Neutrophil (primary cell): ENCODE results near the gene HLTF.

ENCODE experiments used
- H3K27ac ChIP-seq: fragments of 200-600 bp; sonication (generic); 2 replicates; pipeline ENCODE4 v1.5.1; 2016; ENCODE audit warnings: mild to moderate bottlenecking, moderate library complexity
- H3K27me3 ChIP-seq: fragments of 200-600 bp; sonication (generic); 2 replicates; pipeline ENCODE4 v1.6.0; 2016; ENCODE audit warnings: mild to moderate bottlenecking
- H3K36me3 ChIP-seq: fragments of 200-600 bp; sonication (generic); 2 replicates; pipeline ENCODE4 v1.5.1; 2017
- H3K4me1 ChIP-seq, 2 experiments: fragments of 200-600 bp in 1 of 2; sonication (generic) in 1 of 2; 1 replicate in 1 of 2; 2 replicates in 1 of 2; pipeline versions ENCODE4 v1.5.1 to v1.6.1; 2013 to 2016; ENCODE audit warnings: low read depth in 1 of 2, low read length in 1 of 2, mild to moderate bottlenecking in 1 of 2, moderate library complexity in 1 of 2; ENCODE audit not compliant: control insufficient read depth in 1 of 2, insufficient read depth in 1 of 2
- H3K4me3 ChIP-seq, 2 experiments: fragments of 200-600 bp in 1 of 2; sonication (generic) in 1 of 2; 1 replicate in 1 of 2; 2 replicates in 1 of 2; pipeline ENCODE4 v1.5.1; 2013 to 2016; ENCODE audit warnings: low read depth in 1 of 2, low read length in 1 of 2, mild to moderate bottlenecking in 1 of 2, moderate library complexity in 1 of 2
- H3K9me3 ChIP-seq: fragments of 200-600 bp; sonication (generic); 2 replicates; pipeline ENCODE4 v1.5.1; 2016
- CTCF ChIP-seq: fragments of 200-600 bp; sonication (generic); IDR thresholded peaks from 2 replicates; pipeline ENCODE4 v1.5.1; 2016; ENCODE audit warnings: antibody characterized with exemption

HLTF gene

GRCh38 chr3:149085828-149086231, 503 bp downstream of the HLTF start:
- no peak for TF ChIP-seq CTCF
- Histone ChIP-seq H3K4me1 (peaks cover 11 to 17% of the 10 kb centered on the region in 2 experiments), H3K9me3 (no peaks in the 10 kb centered on the region), H3K4me3 (peak overlapping the region; percentile 70 to 74), H3K27ac (peak overlapping the region; percentile 3), H3K27me3 (no peaks in the 10 kb centered on the region), H3K36me3 (no peaks in the 10 kb centered on the region)

- H3K27ac ChIP-seq, result no peak overlapping the region
- no peak for TF ChIP-seq CTCF
- H3K9me3 ChIP-seq, result no peaks in the 10 kb centered on the region
- H3K27me3 ChIP-seq, result no peaks in the 10 kb centered on the region
- H3K4me3 ChIP-seq, result no peak overlapping the region
- no peaks in the 10 kb centered on the region for H3K36me3 ChIP-seq
- peaks cover 11 to 16% of the 10 kb centered on the region in 2 experiments for H3K4me1 ChIP-seq
Observed at GRCh38 chr3:149081772-149082171, 4.6 kb downstream of the HLTF start.

GRCh38 chr3:149080699-149081091, 5.6 kb downstream of the HLTF start:
- H3K4me1 ChIP-seq, result peaks cover 6 to 8% of the 10 kb centered on the region in 2 experiments
- H3K27me3 ChIP-seq, result no peaks in the 10 kb centered on the region
- no peaks in the 10 kb centered on the region for H3K9me3 ChIP-seq
- no peaks in the 10 kb centered on the region for H3K36me3 ChIP-seq
- no peak overlapping the region for H3K4me3 ChIP-seq
- H3K27ac ChIP-seq, result no peak overlapping the region
- no peak for TF ChIP-seq CTCF

- no peak for TF ChIP-seq CTCF
- H3K4me3 ChIP-seq, result no peak overlapping the region
- no peaks in the 10 kb centered on the region for H3K36me3 ChIP-seq
- H3K27ac ChIP-seq, result no peak overlapping the region
- H3K27me3 ChIP-seq, result no peaks in the 10 kb centered on the region
- H3K4me1 ChIP-seq, result peaks cover under 1 to 2% of the 10 kb centered on the region in 2 experiments
- H3K9me3 ChIP-seq, result no peaks in the 10 kb centered on the region
Observed at GRCh38 chr3:149080011-149080698, 6.2 kb downstream of the HLTF start.

- Histone ChIP-seq H3K4me1 (no peaks in the 10 kb centered on the region), H3K27me3 (no peaks in the 10 kb centered on the region), H3K9me3 (no peaks in the 10 kb centered on the region), H3K4me3 (no peak overlapping the region), H3K36me3 (no peaks in the 10 kb centered on the region), H3K27ac (no peak overlapping the region)
- TF ChIP-seq CTCF, result no peak
Observed at GRCh38 chr3:149077628-149078027, 8.7 kb downstream of the HLTF start.
